Measurements from ENCODE around the gene MLLT1.
A peak's percentile ranks its signal among the peaks of the same experiment; 100 is the strongest.

MLLT1 gene

GRCh38 chr19:6253954-6254733 is 25.6 kb downstream of the MLLT1 start:
- H3K4me3 ChIP-seq (ENCODE audit: low read depth in 1 of 2, low read length in 2 of 2): no peak overlapping the region
- H3K9me3 ChIP-seq (ENCODE audit: low read length): no peaks in the 10 kb centered on the region
- H3K27ac ChIP-seq (ENCODE audit: low read depth, low read length): peak overlapping the region; percentile 7
- no peak overlapping the region for H3K9ac ChIP-seq (ENCODE audit: low read length)
- H3K4me1 ChIP-seq (ENCODE audit: insufficient read depth, low read length): peaks cover 22% of the 10 kb centered on the region
- no peaks in the 10 kb centered on the region for H3K36me3 ChIP-seq (ENCODE audit: insufficient read depth, low read length)
- no peaks in the 10 kb centered on the region for H3K27me3 ChIP-seq (ENCODE audit: control insufficient read depth in 1 of 2, insufficient read depth in 2 of 2, low read length in 2 of 2)

GRCh38 chr19:6252066-6252465 is 27.7 kb downstream of the MLLT1 start:
- Histone ChIP-seq H3K9ac (ENCODE audit: low read length) (no peak overlapping the region), H3K4me3 (ENCODE audit: low read depth in 1 of 2, low read length in 2 of 2) (no peak overlapping the region), H3K4me1 (ENCODE audit: insufficient read depth, low read length) (peaks cover 29% of the 10 kb centered on the region), H3K27me3 (ENCODE audit: control insufficient read depth in 1 of 2, insufficient read depth in 2 of 2, low read length in 2 of 2) (no peaks in the 10 kb centered on the region), H3K27ac (ENCODE audit: low read depth, low read length) (no peak overlapping the region), H3K9me3 (ENCODE audit: low read length) (no peaks in the 10 kb centered on the region), H3K36me3 (ENCODE audit: insufficient read depth, low read length) (no peaks in the 10 kb centered on the region)

GRCh38 chr19:6250909-6251308 is 28.9 kb downstream of the MLLT1 start:
- no peaks in the 10 kb centered on the region for H3K9me3 ChIP-seq (ENCODE audit: low read length)
- H3K27me3 ChIP-seq (ENCODE audit: control insufficient read depth in 1 of 2, insufficient read depth in 2 of 2, low read length in 2 of 2): no peaks in the 10 kb centered on the region
- no peak overlapping the region for H3K4me3 ChIP-seq (ENCODE audit: low read depth in 1 of 2, low read length in 2 of 2)
- H3K27ac ChIP-seq (ENCODE audit: low read depth, low read length): no peak overlapping the region
- H3K9ac ChIP-seq (ENCODE audit: low read length): no peak overlapping the region
- H3K36me3 ChIP-seq (ENCODE audit: insufficient read depth, low read length): no peaks in the 10 kb centered on the region
- peaks cover 32% of the 10 kb centered on the region for H3K4me1 ChIP-seq (ENCODE audit: insufficient read depth, low read length)

GRCh38 chr19:6250024-6250615 is 29.7 kb downstream of the MLLT1 start:
- no peak overlapping the region for H3K9ac ChIP-seq (ENCODE audit: low read length)

GRCh38 chr19:6249296-6249695 is 30.5 kb downstream of the MLLT1 start:
- no peaks in the 10 kb centered on the region for H3K36me3 ChIP-seq (ENCODE audit: insufficient read depth, low read length)
- H3K27ac ChIP-seq (ENCODE audit: low read depth, low read length): no peak overlapping the region
- no peak overlapping the region for H3K4me3 ChIP-seq (ENCODE audit: low read depth in 1 of 2, low read length in 2 of 2)
- no peaks in the 10 kb centered on the region for H3K9me3 ChIP-seq (ENCODE audit: low read length)
- peaks cover 32% of the 10 kb centered on the region for H3K4me1 ChIP-seq (ENCODE audit: insufficient read depth, low read length)
- H3K9ac ChIP-seq (ENCODE audit: low read length): no peak overlapping the region
- H3K27me3 ChIP-seq (ENCODE audit: control insufficient read depth in 1 of 2, insufficient read depth in 2 of 2, low read length in 2 of 2): no peaks in the 10 kb centered on the region

More at GRCh38 chr19:6250024-6250615, 29.7 kb downstream of the MLLT1 start:
- peak overlapping the region; percentile 15 for H3K27ac ChIP-seq (ENCODE audit: low read depth, low read length)
- H3K36me3 ChIP-seq (ENCODE audit: insufficient read depth, low read length): no peaks in the 10 kb centered on the region
- H3K9me3 ChIP-seq (ENCODE audit: low read length): no peaks in the 10 kb centered on the region
- no peak overlapping the region for H3K4me3 ChIP-seq (ENCODE audit: low read depth in 1 of 2, low read length in 2 of 2)
- H3K4me1 ChIP-seq (ENCODE audit: insufficient read depth, low read length): peaks cover 32% of the 10 kb centered on the region
- H3K27me3 ChIP-seq (ENCODE audit: control insufficient read depth in 1 of 2, insufficient read depth in 2 of 2, low read length in 2 of 2): no peaks in the 10 kb centered on the region

- no peak overlapping the region for H3K4me3 ChIP-seq (ENCODE audit: low read depth in 1 of 2, low read length in 2 of 2)
- H3K27me3 ChIP-seq (ENCODE audit: control insufficient read depth in 1 of 2, insufficient read depth in 2 of 2, low read length in 2 of 2): no peaks in the 10 kb centered on the region
- no peaks in the 10 kb centered on the region for H3K36me3 ChIP-seq (ENCODE audit: insufficient read depth, low read length)
- H3K9me3 ChIP-seq (ENCODE audit: low read length): no peaks in the 10 kb centered on the region
- peaks cover 32% of the 10 kb centered on the region for H3K4me1 ChIP-seq (ENCODE audit: insufficient read depth, low read length)
- H3K9ac ChIP-seq (ENCODE audit: low read length): no peak overlapping the region
- no peak overlapping the region for H3K27ac ChIP-seq (ENCODE audit: low read depth, low read length)
Measured at GRCh38 chr19:6248844-6249243, 30.9 kb downstream of the MLLT1 start.

- H3K4me1 ChIP-seq (ENCODE audit: insufficient read depth, low read length): peaks cover 33% of the 10 kb centered on the region
- H3K27ac ChIP-seq (ENCODE audit: low read depth, low read length): no peak overlapping the region
Measured at GRCh38 chr19:6248341-6248740, 31.4 kb downstream of the MLLT1 start.

GRCh38 chr19:6247007-6247288 is 32.8 kb downstream of the MLLT1 start:
- Histone ChIP-seq H3K4me1 (ENCODE audit: insufficient read depth, low read length) (peaks cover 46% of the 10 kb centered on the region), H3K36me3 (ENCODE audit: insufficient read depth, low read length) (no peaks in the 10 kb centered on the region), H3K27me3 (ENCODE audit: control insufficient read depth in 1 of 2, insufficient read depth in 2 of 2, low read length in 2 of 2) (no peaks in the 10 kb centered on the region), H3K9ac (ENCODE audit: low read length) (no peak overlapping the region), H3K4me3 (ENCODE audit: low read depth in 1 of 2, low read length in 2 of 2) (no peak overlapping the region), H3K27ac (ENCODE audit: low read depth, low read length) (no peak overlapping the region), H3K9me3 (ENCODE audit: low read length) (no peaks in the 10 kb centered on the region)

More at GRCh38 chr19:6248341-6248740, 31.4 kb downstream of the MLLT1 start:
- Histone ChIP-seq H3K9ac (ENCODE audit: low read length) (no peak overlapping the region), H3K27me3 (ENCODE audit: control insufficient read depth in 1 of 2, insufficient read depth in 2 of 2, low read length in 2 of 2) (no peaks in the 10 kb centered on the region), H3K4me3 (ENCODE audit: low read depth in 1 of 2, low read length in 2 of 2) (no peak overlapping the region), H3K36me3 (ENCODE audit: insufficient read depth, low read length) (no peaks in the 10 kb centered on the region), H3K9me3 (ENCODE audit: low read length) (no peaks in the 10 kb centered on the region)

- Histone ChIP-seq H3K9me3 (ENCODE audit: low read length) (no peaks in the 10 kb centered on the region), H3K4me1 (ENCODE audit: insufficient read depth, low read length) (peaks cover 46% of the 10 kb centered on the region), H3K4me3 (ENCODE audit: low read depth in 1 of 2, low read length in 2 of 2) (no peak overlapping the region), H3K27ac (ENCODE audit: low read depth, low read length) (no peak overlapping the region), H3K9ac (ENCODE audit: low read length) (no peak overlapping the region), H3K36me3 (ENCODE audit: insufficient read depth, low read length) (no peaks in the 10 kb centered on the region), H3K27me3 (ENCODE audit: control insufficient read depth in 1 of 2, insufficient read depth in 2 of 2, low read length in 2 of 2) (no peaks in the 10 kb centered on the region)
Measured at GRCh38 chr19:6246174-6247006, 33.4 kb downstream of the MLLT1 start.

GRCh38 chr19:6242677-6243076 is 37.1 kb downstream of the MLLT1 start:
- Histone ChIP-seq H3K4me1 (ENCODE audit: insufficient read depth, low read length) (peaks cover 46% of the 10 kb centered on the region), H3K4me3 (ENCODE audit: low read depth in 1 of 2, low read length in 2 of 2) (no peak overlapping the region), H3K9ac (ENCODE audit: low read length) (no peak overlapping the region), H3K27ac (ENCODE audit: low read depth, low read length) (no peak overlapping the region), H3K36me3 (ENCODE audit: insufficient read depth, low read length) (no peaks in the 10 kb centered on the region), H3K27me3 (ENCODE audit: control insufficient read depth in 1 of 2, insufficient read depth in 2 of 2, low read length in 2 of 2) (no peaks in the 10 kb centered on the region), H3K9me3 (ENCODE audit: low read length) (no peaks in the 10 kb centered on the region)

- Histone ChIP-seq H3K4me1 (ENCODE audit: insufficient read depth, low read length) (peaks cover 46% of the 10 kb centered on the region), H3K9me3 (ENCODE audit: low read length) (no peaks in the 10 kb centered on the region), H3K27me3 (ENCODE audit: control insufficient read depth in 1 of 2, insufficient read depth in 2 of 2, low read length in 2 of 2) (no peaks in the 10 kb centered on the region), H3K36me3 (ENCODE audit: insufficient read depth, low read length) (no peaks in the 10 kb centered on the region), H3K27ac (ENCODE audit: low read depth, low read length) (no peak overlapping the region), H3K9ac (ENCODE audit: low read length) (no peak overlapping the region), H3K4me3 (ENCODE audit: low read depth in 1 of 2, low read length in 2 of 2) (no peak overlapping the region)
Measured at GRCh38 chr19:6241680-6242377, 37.9 kb downstream of the MLLT1 start.
